ENCODE data around the gene PRKCE. TPM values are rescaled to one million over a fixed set of nuclear protein-coding genes. Genes with fewer than 3 reads are reported as not detected.

The PRKCE gene
- total RNA-seq, 2 experiments from 2014 or later = 15.4 to 16.2 TPM

- no peak for DNase-seq
- no peak for ATAC-seq
- no peak overlapping the region for H3K27ac Mint-ChIP-seq
- CTCF ChIA-PET = no interaction called here
- H3K4me3 Mint-ChIP-seq = no peak overlapping the region
- peaks cover 7% of the 10 kb centered on the region for H3K27me3 Mint-ChIP-seq (ENCODE audit: low read depth)
- H3K36me3 Mint-ChIP-seq (ENCODE audit: low read depth) = no peaks in the 10 kb centered on the region
- H3K9me3 Mint-ChIP-seq (ENCODE audit: insufficient read depth) = no peaks in the 10 kb centered on the region
- POLR2A ChIA-PET = no interaction called here
- no peaks in the 10 kb centered on the region for H3K4me1 Mint-ChIP-seq (ENCODE audit: low read depth)
Observed at GRCh38 chr2:45769854-45770576, 118.5 kb downstream of the PRKCE start.

DNA sequence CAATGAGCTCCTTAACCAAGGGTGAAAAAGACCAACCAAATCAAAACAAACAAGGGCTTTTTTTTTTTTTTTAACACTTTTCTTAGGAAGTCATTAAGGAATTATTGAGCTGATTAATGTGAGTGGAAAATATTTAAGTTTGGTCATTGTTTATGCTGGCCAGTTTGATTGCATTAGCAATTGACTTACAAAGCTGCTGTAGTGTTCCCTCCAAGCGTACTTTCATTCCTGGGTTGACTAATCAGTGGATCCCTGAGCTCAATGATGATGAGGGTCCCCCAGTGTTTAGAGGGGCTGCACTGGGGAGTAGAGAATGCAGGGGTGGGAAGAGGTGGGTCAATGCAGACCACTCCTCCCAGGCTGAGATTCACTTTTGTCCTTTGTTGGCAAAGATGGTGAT, 119.3 kb downstream of the PRKCE start:
- Mint-ChIP-seq H3K27me3 (ENCODE audit: low read depth) (peaks cover 7% of the 10 kb centered on the region), H3K36me3 (ENCODE audit: low read depth) (no peaks in the 10 kb centered on the region), H3K9me3 (ENCODE audit: insufficient read depth) (no peaks in the 10 kb centered on the region), H3K4me3 (no peak overlapping the region), H3K27ac (no peak overlapping the region), H3K4me1 (ENCODE audit: low read depth) (no peaks in the 10 kb centered on the region)
- no peak for DNase-seq
- ATAC-seq = no peak
- POLR2A ChIA-PET = no interaction called here
- CTCF ChIA-PET = no interaction called here

DNA sequence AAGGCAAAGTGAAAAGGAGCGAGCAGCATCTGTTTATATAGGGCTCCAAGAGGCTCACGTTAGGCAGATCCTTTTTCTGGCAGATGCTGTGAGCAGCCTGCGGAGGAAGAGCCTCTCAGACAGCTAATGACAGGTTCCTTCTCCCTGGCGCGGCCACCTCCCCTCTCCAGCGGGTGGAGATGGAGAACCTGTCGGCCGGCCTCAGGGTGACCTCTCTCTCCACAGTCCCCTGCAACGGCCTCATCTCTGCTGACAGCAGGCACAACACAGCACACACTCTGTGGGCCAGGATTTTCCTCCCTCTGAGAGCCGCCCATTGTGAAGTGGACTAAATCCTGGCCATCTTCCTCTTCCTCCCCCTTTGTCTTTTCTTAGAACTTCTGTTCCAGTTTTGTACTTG, 119.8 kb downstream of the PRKCE start:
- Mint-ChIP-seq H3K4me3 (no peak overlapping the region), H3K27me3 (ENCODE audit: low read depth) (peaks cover 7% of the 10 kb centered on the region), H3K36me3 (ENCODE audit: low read depth) (no peaks in the 10 kb centered on the region), H3K27ac (no peak overlapping the region), H3K4me1 (ENCODE audit: low read depth) (no peaks in the 10 kb centered on the region), H3K9me3 (ENCODE audit: insufficient read depth) (no peaks in the 10 kb centered on the region)
- no peak for ATAC-seq
- CTCF ChIA-PET = no interaction called here
- DNase-seq = no peak
- POLR2A ChIA-PET = no interaction called here

DNA sequence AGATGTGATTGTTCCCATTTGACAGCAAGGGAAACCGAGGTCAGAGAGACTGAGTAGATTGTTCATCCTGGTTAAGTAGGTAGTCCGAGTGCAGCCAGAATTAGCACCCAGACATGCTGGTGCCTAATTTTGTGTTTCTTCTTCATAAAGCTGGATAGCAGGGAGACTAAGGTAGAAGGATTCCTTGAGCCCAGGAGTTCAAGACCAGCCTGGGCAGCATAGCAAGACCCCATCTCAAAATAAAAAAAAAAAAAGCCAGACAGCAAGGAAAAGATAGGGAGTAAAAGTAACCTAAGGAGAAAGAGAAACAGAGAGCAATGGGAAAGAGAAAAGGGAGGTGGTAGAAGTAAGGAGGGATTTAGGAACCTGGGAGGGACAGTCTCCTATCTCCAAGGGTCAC, 120.6 kb downstream of the PRKCE start:
- Mint-ChIP-seq H3K9me3 (ENCODE audit: insufficient read depth) (no peaks in the 10 kb centered on the region), H3K4me3 (no peak overlapping the region), H3K4me1 (ENCODE audit: low read depth) (no peaks in the 10 kb centered on the region), H3K27ac (no peak overlapping the region), H3K36me3 (ENCODE audit: low read depth) (no peaks in the 10 kb centered on the region), H3K27me3 (ENCODE audit: low read depth) (peaks cover 7% of the 10 kb centered on the region)
- ChIA-PET CTCF (no interaction called here), POLR2A (interaction anchor here (0.6 kb wide), 2 partner anchors 238 to 391 kb away, joined by 3 to 4 read pairs; no protein-coding TSS in a partner anchor)
- no peak for ATAC-seq
- DNase-seq = no peak

DNA sequence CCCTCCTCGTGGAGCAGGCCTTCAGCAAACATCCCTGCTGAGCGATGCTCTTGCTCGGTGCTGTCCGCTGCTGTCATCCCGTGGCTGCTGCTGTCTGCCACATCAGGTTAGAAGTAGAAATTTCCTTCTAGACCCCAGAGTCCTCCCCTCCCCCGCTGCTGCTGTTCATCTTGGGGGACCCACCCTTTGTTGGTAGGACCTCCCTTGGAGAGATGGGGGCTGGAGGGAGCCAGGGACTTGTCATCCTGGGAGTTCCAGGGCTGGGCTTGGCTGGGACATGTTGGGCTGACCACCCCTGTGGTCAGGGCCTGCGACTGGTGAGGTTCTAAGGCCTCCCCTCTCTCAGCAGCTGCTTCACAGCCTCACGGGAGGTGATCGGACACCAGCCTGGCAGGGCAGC, 122.4 kb downstream of the PRKCE start:
- POLR2A ChIA-PET = no interaction called here
- H3K27ac Mint-ChIP-seq = no peak overlapping the region
- DNase-seq (no peak), ATAC-seq (no peak)
- H3K9me3 Mint-ChIP-seq (ENCODE audit: insufficient read depth) = no peaks in the 10 kb centered on the region
- peaks cover 3% of the 10 kb centered on the region for H3K27me3 Mint-ChIP-seq (ENCODE audit: low read depth)
- H3K4me1 Mint-ChIP-seq (ENCODE audit: low read depth) = peaks cover 6% of the 10 kb centered on the region
- CTCF ChIA-PET = no interaction called here
- H3K4me3 Mint-ChIP-seq = no peak overlapping the region
- no peaks in the 10 kb centered on the region for H3K36me3 Mint-ChIP-seq (ENCODE audit: low read depth)

- Mint-ChIP-seq H3K9me3 (ENCODE audit: insufficient read depth) (no peaks in the 10 kb centered on the region), H3K4me3 (no peak overlapping the region), H3K27ac (no peak overlapping the region), H3K27me3 (ENCODE audit: low read depth) (no peaks in the 10 kb centered on the region), H3K36me3 (ENCODE audit: low read depth) (no peaks in the 10 kb centered on the region), H3K4me1 (ENCODE audit: low read depth) (peaks cover 6% of the 10 kb centered on the region)
- DNase-seq (no peak), ATAC-seq (no peak)
- CTCF ChIA-PET = no interaction called here
- POLR2A ChIA-PET = no interaction called here
Observed at GRCh38 chr2:45774688-45775244, 123.3 kb downstream of the PRKCE start.

GRCh38 chr2:45776160-45776955, 124.9 kb downstream of the PRKCE start:
- Mint-ChIP-seq H3K27me3 (ENCODE audit: low read depth) (no peaks in the 10 kb centered on the region), H3K36me3 (ENCODE audit: low read depth) (no peaks in the 10 kb centered on the region), H3K27ac (no peak overlapping the region), H3K4me1 (ENCODE audit: low read depth) (peaks cover 10% of the 10 kb centered on the region), H3K9me3 (ENCODE audit: insufficient read depth) (no peaks in the 10 kb centered on the region), H3K4me3 (no peak overlapping the region)
- POLR2A ChIA-PET = no interaction called here
- CTCF ChIA-PET = interaction anchor here (1.0 kb wide), 1 partner anchor 159 kb away, joined by 3 read pairs; no protein-coding TSS in a partner anchor
- ATAC-seq = no peak
- DNase-seq = no peak

GRCh38 chr2:45777996-45778719, 126.7 kb downstream of the PRKCE start:
- Mint-ChIP-seq H3K9me3 (ENCODE audit: insufficient read depth) (no peaks in the 10 kb centered on the region), H3K4me3 (peak overlapping the region; percentile 6), H3K27ac (no peak overlapping the region), H3K27me3 (ENCODE audit: low read depth) (no peaks in the 10 kb centered on the region), H3K4me1 (ENCODE audit: low read depth) (peaks cover 10% of the 10 kb centered on the region), H3K36me3 (ENCODE audit: low read depth) (no peaks in the 10 kb centered on the region)
- peak; percentile 27 for ATAC-seq
- CTCF ChIA-PET = interaction anchor here (0.6 to 4.5 kb wide), 49 partner anchors 9 to 773 kb away, joined by 3 to 60 read pairs (median 5); no protein-coding TSS in a partner anchor
- POLR2A ChIA-PET = no interaction called here
- no peak for DNase-seq

DNA sequence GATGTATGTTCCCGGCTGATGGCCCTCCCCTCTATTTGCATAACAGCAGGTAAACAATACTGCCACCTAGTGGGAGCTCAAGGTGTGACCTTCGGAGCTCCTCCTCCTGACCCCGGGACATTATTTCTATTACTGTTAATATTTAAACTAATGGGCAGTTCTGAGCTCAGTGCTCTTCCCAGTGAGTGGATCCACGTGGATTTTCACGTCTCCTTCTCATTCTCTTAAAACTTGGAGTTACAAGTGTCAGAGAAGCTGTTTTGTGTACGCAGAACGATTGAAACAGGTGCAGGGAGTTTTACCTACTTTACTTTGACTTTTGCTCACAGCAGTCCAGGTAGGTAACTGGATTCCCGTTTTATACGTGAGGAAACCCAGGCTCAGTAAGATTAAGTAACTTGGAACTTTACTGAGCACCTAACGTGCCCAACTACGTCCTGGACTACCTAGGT, 127.3 kb downstream of the PRKCE start:
- DNase-seq (peak; percentile 76), ATAC-seq (peak; percentile 81)
- Mint-ChIP-seq H3K4me1 (ENCODE audit: low read depth) (peaks cover 10% of the 10 kb centered on the region), H3K27me3 (ENCODE audit: low read depth) (no peaks in the 10 kb centered on the region), H3K4me3 (peak overlapping the region; percentile 6), H3K9me3 (ENCODE audit: insufficient read depth) (no peaks in the 10 kb centered on the region), H3K27ac (no peak overlapping the region), H3K36me3 (ENCODE audit: low read depth) (no peaks in the 10 kb centered on the region)
- ChIA-PET CTCF (interaction anchor here (0.6 to 4.5 kb wide), 54 partner anchors 8 to 773 kb away, joined by 3 to 60 read pairs (median 4); partner anchors contain the start of gene SRBD1), POLR2A (no interaction called here)

DNA sequence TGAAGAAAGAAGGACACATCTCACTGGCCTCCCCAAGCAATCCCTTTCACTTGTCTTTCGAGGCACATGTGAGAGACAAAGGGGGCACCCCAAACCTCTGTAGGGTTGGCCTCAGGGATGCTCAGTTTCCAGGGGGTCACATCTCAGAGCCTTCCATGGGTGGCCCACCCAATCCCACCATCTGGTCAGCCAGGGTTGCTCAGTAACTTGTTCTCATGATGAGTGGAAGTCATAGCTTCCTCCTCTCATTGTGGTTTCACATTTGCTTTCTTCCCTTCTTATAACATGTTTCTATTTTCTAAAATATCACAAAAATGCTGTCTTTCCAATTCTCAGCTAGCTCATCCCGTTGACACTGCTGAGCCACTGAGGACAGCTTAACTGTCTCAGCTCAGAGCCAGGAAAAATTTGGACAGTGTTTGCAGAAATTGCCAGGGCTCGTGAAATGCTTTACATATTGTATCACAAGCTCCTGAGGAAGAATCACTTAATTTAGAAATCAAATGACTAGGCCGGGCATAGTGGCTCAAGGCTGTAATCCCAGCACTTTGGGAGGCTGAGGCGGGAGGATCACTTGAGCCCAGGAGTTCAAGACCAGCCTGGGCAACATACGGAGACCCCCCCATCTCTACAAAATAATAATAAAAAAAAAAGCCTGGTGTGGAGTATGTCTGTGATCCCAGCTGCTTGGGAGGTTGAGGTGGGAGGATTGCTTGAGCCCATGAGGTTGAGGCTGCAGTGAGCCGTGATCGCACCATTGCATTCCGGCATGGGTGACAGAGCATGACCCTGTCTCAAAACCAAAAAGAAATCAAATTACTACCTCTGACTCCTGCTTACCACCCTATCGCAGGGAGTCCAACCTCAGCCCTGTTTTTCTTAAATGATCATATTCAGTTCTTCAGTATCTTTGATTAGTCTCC, 129.3 kb downstream of the PRKCE start:
- DNase-seq = no peak
- no peak overlapping the region for H3K27ac Mint-ChIP-seq
- no peak for ATAC-seq
- no peaks in the 10 kb centered on the region for H3K9me3 Mint-ChIP-seq (ENCODE audit: insufficient read depth)
- no peaks in the 10 kb centered on the region for H3K27me3 Mint-ChIP-seq (ENCODE audit: low read depth)
- no peak overlapping the region for H3K4me3 Mint-ChIP-seq
- ChIA-PET POLR2A (interaction anchor here (0.6 to 0.8 kb wide), 2 partner anchors 109 to 141 kb away, joined by 3 read pairs; no protein-coding TSS in a partner anchor), CTCF (interaction anchor here (1.1 to 4.5 kb wide), 14 partner anchors 8 to 195 kb away, joined by 3 to 60 read pairs (median 6); partner anchors contain the start of gene PRKCE)
- H3K4me1 Mint-ChIP-seq (ENCODE audit: low read depth) = peaks cover 10% of the 10 kb centered on the region
- H3K36me3 Mint-ChIP-seq (ENCODE audit: low read depth) = no peaks in the 10 kb centered on the region

DNA sequence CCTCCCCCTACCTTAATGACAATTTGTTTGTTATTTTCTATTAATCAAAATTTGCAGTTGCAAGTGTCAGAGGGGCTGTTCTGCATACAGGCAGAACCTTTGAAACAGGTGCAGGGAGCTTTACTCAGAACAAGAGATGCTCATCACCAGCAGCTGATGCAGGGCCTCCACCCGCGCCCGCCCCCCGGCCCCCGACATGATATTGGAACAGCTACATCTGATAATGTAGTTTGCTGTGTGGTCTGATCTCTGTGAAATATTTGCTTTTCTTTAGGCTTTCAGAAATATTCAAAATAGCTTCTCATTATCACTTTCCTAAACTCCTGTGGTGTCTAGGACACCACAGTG, 130.0 kb downstream of the PRKCE start:
- ChIA-PET POLR2A (interaction anchor here (0.9 kb wide), 1 partner anchor 155 kb away, joined by 3 read pairs; no protein-coding TSS in a partner anchor), CTCF (interaction anchor here (1.1 to 4.5 kb wide), 3 partner anchors 12 to 134 kb away, joined by 3 to 60 read pairs (median 6); no protein-coding TSS in a partner anchor)
- no peak for ATAC-seq
- Mint-ChIP-seq H3K4me3 (no peak overlapping the region), H3K27ac (no peak overlapping the region), H3K9me3 (ENCODE audit: insufficient read depth) (no peaks in the 10 kb centered on the region), H3K27me3 (ENCODE audit: low read depth) (no peaks in the 10 kb centered on the region), H3K4me1 (ENCODE audit: low read depth) (peaks cover 16% of the 10 kb centered on the region), H3K36me3 (ENCODE audit: low read depth) (no peaks in the 10 kb centered on the region)
- DNase-seq = no peak

Data from activated CD8-positive, alpha-beta T cell treated with anti-CD3 and anti-CD28 coated beads, Interleukin-2, amount 10 ng/mL, durations not matched to agents 7 days and 5 days (primary cell).